ENCODE data around the gene FSTL4. TPM values are rescaled to one million over a fixed set of nuclear protein-coding genes. Genes with fewer than 3 reads are reported as not detected.
"Not testable (repeated sequence)": the region's sequence is repeated elsewhere in the genome, so short reads cannot be mapped to it uniquely, and the experiment has no call there.

The FSTL4 gene
- total RNA-seq, 1 experiment from 2014 or later, result not detected

- intact Hi-C loops (cut with micrococcal nuclease; ENCODE audit: unreplicated experiment), result no loop called here
- CTCF ChIA-PET, result interaction anchor here (1.5 to 1.8 kb wide), 2 partner anchors 10 to 27 kb away, joined by 3 to 4 read pairs; no protein-coding TSS in a partner anchor
- BruUV-seq (replicated peaks), result no TSS peak
- no peaks in the 10 kb centered on the region for H3K9me3 Mint-ChIP-seq (ENCODE audit: low read depth, unreplicated experiment)
- no peak overlapping the region for H3K27ac Mint-ChIP-seq (ENCODE audit: unreplicated experiment)
- DNase-seq, result no peak
- no peak overlapping the region for H3K4me3 Mint-ChIP-seq (ENCODE audit: low read depth, unreplicated experiment)
- TF ChIP-seq CTCF (IDR thresholded peaks at IDR 0.05; ENCODE audit: unreplicated experiment), result no peak
- peaks cover 84% of the 10 kb centered on the region for H3K27me3 Mint-ChIP-seq (ENCODE audit: unreplicated experiment)
- no peaks in the 10 kb centered on the region for H3K36me3 Mint-ChIP-seq (ENCODE audit: insufficient read depth, unreplicated experiment)
- H3K4me1 Mint-ChIP-seq (ENCODE audit: low read depth, unreplicated experiment), result no peaks in the 10 kb centered on the region
These were observed 216.1 kb downstream of the FSTL4 start for GRCh38 chr5:133396187-133396741.

GRCh38 chr5:133395207-133395606, 217.1 kb downstream of the FSTL4 start:
- BruUV-seq (replicated peaks); intact Hi-C loops (cut with micrococcal nuclease; ENCODE audit: unreplicated experiment): not testable (repeated sequence)

GRCh38 chr5:133394477-133394817, 217.9 kb downstream of the FSTL4 start:
- peaks cover 84% of the 10 kb centered on the region for H3K27me3 Mint-ChIP-seq (ENCODE audit: unreplicated experiment)
- H3K4me3 Mint-ChIP-seq (ENCODE audit: low read depth, unreplicated experiment); H3K27ac Mint-ChIP-seq (ENCODE audit: unreplicated experiment); H3K9me3 Mint-ChIP-seq (ENCODE audit: low read depth, unreplicated experiment); H3K36me3 Mint-ChIP-seq (ENCODE audit: insufficient read depth, unreplicated experiment); H3K4me1 Mint-ChIP-seq (ENCODE audit: low read depth, unreplicated experiment); intact Hi-C loops (cut with micrococcal nuclease; ENCODE audit: unreplicated experiment); DNase-seq; BruUV-seq (replicated peaks): not testable (repeated sequence)
- CTCF ChIA-PET, result interaction anchor here (1.8 kb wide), 1 partner anchor 29 kb away, joined by 4 read pairs; no protein-coding TSS in a partner anchor

More at GRCh38 chr5:133395207-133395606, 217.1 kb downstream of the FSTL4 start:
- H3K4me3 Mint-ChIP-seq (ENCODE audit: low read depth, unreplicated experiment); H3K9me3 Mint-ChIP-seq (ENCODE audit: low read depth, unreplicated experiment); H3K4me1 Mint-ChIP-seq (ENCODE audit: low read depth, unreplicated experiment); H3K36me3 Mint-ChIP-seq (ENCODE audit: insufficient read depth, unreplicated experiment); DNase-seq; H3K27ac Mint-ChIP-seq (ENCODE audit: unreplicated experiment): not testable (repeated sequence)
- CTCF ChIA-PET, result interaction anchor here (1.8 kb wide), 1 partner anchor 28 kb away, joined by 4 read pairs; no protein-coding TSS in a partner anchor
- peaks cover 84% of the 10 kb centered on the region for H3K27me3 Mint-ChIP-seq (ENCODE audit: unreplicated experiment)

GRCh38 chr5:133393776-133394476, 218.4 kb downstream of the FSTL4 start:
- Mint-ChIP-seq H3K27me3 (ENCODE audit: unreplicated experiment) (peaks cover 84% of the 10 kb centered on the region), H3K9me3 (ENCODE audit: low read depth, unreplicated experiment) (no peaks in the 10 kb centered on the region), H3K4me3 (ENCODE audit: low read depth, unreplicated experiment) (no peak overlapping the region), H3K27ac (ENCODE audit: unreplicated experiment) (no peak overlapping the region), H3K36me3 (ENCODE audit: insufficient read depth, unreplicated experiment) (no peaks in the 10 kb centered on the region), H3K4me1 (ENCODE audit: low read depth, unreplicated experiment) (no peaks in the 10 kb centered on the region)
- TF ChIP-seq CTCF (IDR thresholded peaks at IDR 0.05; ENCODE audit: unreplicated experiment), result no peak
- intact Hi-C loops (cut with micrococcal nuclease; ENCODE audit: unreplicated experiment), result no loop called here
- no TSS peak for BruUV-seq (replicated peaks)
- no peak for DNase-seq
- CTCF ChIA-PET, result no interaction called here

GRCh38 chr5:133392448-133392847, 219.9 kb downstream of the FSTL4 start:
- CTCF ChIA-PET, result no interaction called here
- no peaks in the 10 kb centered on the region for H3K9me3 Mint-ChIP-seq (ENCODE audit: low read depth, unreplicated experiment)
- no peak overlapping the region for H3K27ac Mint-ChIP-seq (ENCODE audit: unreplicated experiment)
- no peak overlapping the region for H3K4me3 Mint-ChIP-seq (ENCODE audit: low read depth, unreplicated experiment)
- H3K4me1 Mint-ChIP-seq (ENCODE audit: low read depth, unreplicated experiment), result no peaks in the 10 kb centered on the region
- DNase-seq, result no peak
- peaks cover 84% of the 10 kb centered on the region for H3K27me3 Mint-ChIP-seq (ENCODE audit: unreplicated experiment)
- H3K36me3 Mint-ChIP-seq (ENCODE audit: insufficient read depth, unreplicated experiment), result no peaks in the 10 kb centered on the region
- TF ChIP-seq CTCF (IDR thresholded peaks at IDR 0.05; ENCODE audit: unreplicated experiment), result no peak
- BruUV-seq (replicated peaks), result no TSS peak
- intact Hi-C loops (cut with micrococcal nuclease; ENCODE audit: unreplicated experiment), result no loop called here
